Karpas-422 (cell line): ENCODE data around the gene ERO1B. TPM values are rescaled to one million over a fixed set of nuclear protein-coding genes. Genes with fewer than 3 reads are reported as not detected.
"Not testable (repeated sequence)": the region's sequence is repeated elsewhere in the genome, so short reads cannot be mapped to it uniquely, and the experiment has no call there.

ENCODE experiments used
- DNase-seq: peaks from one replicate; pipeline ENCODE4 v3.0.0-alpha.2; 2015
- H2AFZ ChIP-seq: fragments of 200-600 bp; sonication (generic); 2 replicates; pipeline ENCODE4 v1.6.1; 2014; ENCODE audit warnings: antibody characterized with exemption, low read length, mixed read lengths
- H3K27ac ChIP-seq: fragments of 200-600 bp; sonication (generic); 2 replicates; pipeline ENCODE4 v1.5.1; 2014; ENCODE audit warnings: mild to moderate bottlenecking, low read length, moderate library complexity
- H3K27me3 ChIP-seq: fragments of 200-600 bp; sonication (generic); 2 replicates; pipeline ENCODE4 v1.6.1; 2014; ENCODE audit warnings: low read length, mixed read lengths
- H3K36me3 ChIP-seq: fragments of 200-600 bp; sonication (generic); 2 replicates; pipeline ENCODE4 v1.6.1; 2014; ENCODE audit warnings: low read length, mixed read lengths; ENCODE audit not compliant: insufficient read depth
- H3K4me1 ChIP-seq: fragments of 200-600 bp; sonication (generic); 2 replicates; pipeline ENCODE4 v1.6.1; 2014; ENCODE audit warnings: mild to moderate bottlenecking, low read length, mixed read lengths
- H3K4me2 ChIP-seq: fragments of 200-600 bp; sonication (generic); 2 replicates; pipeline ENCODE4 v1.6.1; 2014; ENCODE audit warnings: low read length, low read depth, mild to moderate bottlenecking; ENCODE audit not compliant: poor library complexity, severe bottlenecking
- H3K4me3 ChIP-seq: fragments of 200-600 bp; sonication (generic); 2 replicates; pipeline ENCODE4 v1.5.1; 2014; ENCODE audit warnings: mild to moderate bottlenecking, antibody characterized with exemption, low read length, mixed read lengths
- H3K79me2 ChIP-seq: fragments of 200-600 bp; sonication (generic); 2 replicates; pipeline ENCODE4 v1.6.1; 2014; ENCODE audit warnings: mild to moderate bottlenecking, low read length, mixed read lengths
- H3K9ac ChIP-seq: fragments of 200-600 bp; sonication (generic); 2 replicates; pipeline ENCODE4 v1.6.0; 2014; ENCODE audit warnings: low read length
- H3K9me2 ChIP-seq: fragments of 200-600 bp; sonication (generic), shearing (Covaris generic); replicated peaks from 2 replicates; pipeline ENCODE4 v1.6.0; 2014; ENCODE audit warnings: mild to moderate bottlenecking, low read length, moderate library complexity; ENCODE audit not compliant: insufficient read depth
- H3K9me3 ChIP-seq: fragments of 300-700, 200-600 bp; sonication (generic); 2 replicates; pipeline ENCODE4 v1.6.1; 2014; ENCODE audit warnings: low read length, mixed read lengths
- H4K20me1 ChIP-seq: fragments of 200-600 bp; sonication (generic); 2 replicates; pipeline ENCODE4 v1.6.1; 2014; ENCODE audit warnings: mild to moderate bottlenecking, antibody characterized with exemption, low read length, low read depth; ENCODE audit not compliant: insufficient read depth
- total RNA-seq: library from RNA; depleted of rRNA; stranded (reverse); fragments of >200 nt; shearing (Covaris generic); gene quantifications from 2 replicates; pipeline ENCODE4 v1.2.3, GENCODE V29; 2014; ENCODE audit warnings: low replicate concordance; rRNA removed

The ERO1B gene, protein sequence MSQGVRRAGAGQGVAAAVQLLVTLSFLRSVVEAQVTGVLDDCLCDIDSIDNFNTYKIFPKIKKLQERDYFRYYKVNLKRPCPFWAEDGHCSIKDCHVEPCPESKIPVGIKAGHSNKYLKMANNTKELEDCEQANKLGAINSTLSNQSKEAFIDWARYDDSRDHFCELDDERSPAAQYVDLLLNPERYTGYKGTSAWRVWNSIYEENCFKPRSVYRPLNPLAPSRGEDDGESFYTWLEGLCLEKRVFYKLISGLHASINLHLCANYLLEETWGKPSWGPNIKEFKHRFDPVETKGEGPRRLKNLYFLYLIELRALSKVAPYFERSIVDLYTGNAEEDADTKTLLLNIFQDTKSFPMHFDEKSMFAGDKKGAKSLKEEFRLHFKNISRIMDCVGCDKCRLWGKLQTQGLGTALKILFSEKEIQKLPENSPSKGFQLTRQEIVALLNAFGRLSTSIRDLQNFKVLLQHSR
- total RNA-seq, result 0.76 and 0.82 TPM in 2 replicates

DNA sequence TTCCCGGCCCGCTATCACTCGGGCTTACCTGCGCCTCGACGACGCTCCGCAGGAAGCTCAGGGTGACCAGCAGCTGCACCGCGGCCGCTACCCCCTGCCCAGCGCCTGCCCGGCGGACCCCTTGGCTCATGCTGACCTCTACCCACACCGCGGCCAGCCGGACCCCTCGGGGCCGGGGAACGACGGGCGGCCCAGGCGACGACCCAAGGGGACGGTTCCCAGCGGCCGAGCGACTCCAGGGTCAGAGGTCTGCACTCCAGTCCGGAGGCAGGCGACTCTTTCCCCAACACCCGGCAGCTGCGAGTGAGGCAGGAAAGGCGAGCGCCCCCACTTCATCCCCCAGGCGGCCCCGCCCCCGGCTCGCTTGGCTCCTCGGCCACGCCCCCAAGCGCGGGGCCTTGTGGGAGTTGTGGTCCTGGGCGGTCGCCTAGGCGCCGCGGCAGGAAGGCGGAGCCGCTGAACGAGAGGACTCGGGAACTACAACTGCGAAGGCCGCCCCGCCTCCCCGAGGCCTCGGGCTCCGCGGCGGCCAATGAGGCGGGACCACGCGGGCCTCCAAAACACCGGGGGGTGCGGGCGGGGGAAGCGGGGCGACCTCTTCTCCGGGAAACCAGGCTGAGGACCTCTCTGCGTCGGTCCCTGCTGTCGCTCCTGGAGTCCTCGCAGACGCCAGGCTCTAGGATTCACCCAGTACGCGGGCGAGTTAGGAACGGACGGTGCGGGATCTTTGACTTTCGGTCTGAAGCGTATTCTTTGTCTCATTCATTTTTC is at the start of gene ERO1B:
TSS of gene ERO1B (minus strand) at position 305 of the 771 bp plus-strand sequence. CDS start at position 130, 175 bp downstream.
- Histone ChIP-seq H3K4me3 (peak within 1 kb of the TSS; percentile 66), H3K9me2 (no peaks in the 10 kb centered on the region), H2AFZ (peak within 1 kb of the TSS; percentile 98; the same call in 1 of the 2 replicates), H3K79me2 (no peaks in the 10 kb centered on the region), H3K9me3 (no peaks in the 10 kb centered on the region), H3K9ac (peak within 1 kb of the TSS; percentile 55), H3K36me3 (no peaks in the 10 kb centered on the region), H3K27ac (no peak within 1 kb of the TSS), H4K20me1 (no peaks in the 10 kb centered on the region), H3K4me1 (peaks cover 42% of the 10 kb centered on the region), H3K27me3 (no peaks in the 10 kb centered on the region), H3K4me2 (peak within 1 kb of the TSS; percentile 73)
- peak; percentile 97 for DNase-seq

DNA sequence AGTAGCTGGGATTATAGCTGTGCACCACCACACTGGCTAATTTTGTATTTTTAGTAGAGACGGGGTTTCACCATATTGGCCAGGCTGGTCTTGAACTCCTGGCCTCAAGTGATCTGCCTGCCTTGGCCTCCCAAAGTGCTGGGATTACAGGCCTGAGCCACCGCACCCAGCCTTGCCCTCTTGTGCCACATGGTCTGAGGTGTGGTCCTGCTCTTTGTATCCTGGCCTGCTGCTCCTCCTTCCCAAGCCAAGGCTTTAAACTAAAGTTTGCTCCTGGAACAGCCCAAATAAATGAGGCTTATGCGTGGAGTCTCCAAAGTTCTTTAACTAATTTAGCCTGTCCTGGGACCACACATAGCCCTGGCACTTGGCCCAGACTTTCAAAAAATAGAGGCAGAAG is 49.7 kb upstream of the ERO1B start:
- not testable (repeated sequence) for DNase-seq, H3K27ac ChIP-seq, H3K27me3 ChIP-seq, H3K79me2 ChIP-seq, H3K4me2 ChIP-seq, H3K4me1 ChIP-seq, H2AFZ ChIP-seq, H3K36me3 ChIP-seq, H3K9me2 ChIP-seq, H3K4me3 ChIP-seq, H4K20me1 ChIP-seq, H3K9ac ChIP-seq, H3K9me3 ChIP-seq

DNA sequence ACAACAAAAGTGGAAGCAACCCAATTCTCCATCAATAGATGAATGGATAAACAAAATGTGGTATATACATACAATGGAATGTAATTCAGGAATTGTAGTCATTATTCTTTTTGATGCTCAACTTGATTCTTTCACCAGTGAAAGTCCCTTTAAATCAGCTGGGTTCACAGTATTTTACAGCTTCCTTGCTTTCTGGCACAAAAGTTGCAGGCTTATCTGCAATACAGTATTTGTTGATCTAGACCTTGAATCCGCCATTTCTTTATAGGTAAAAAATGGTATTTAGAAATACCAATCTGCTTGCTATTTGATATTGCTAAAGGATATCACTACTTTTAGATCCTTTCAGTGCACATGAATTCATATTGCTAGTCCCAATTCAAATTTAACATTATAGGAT is 44.7 kb upstream of the ERO1B start:
- no peak overlapping the region for H2AFZ ChIP-seq
- DNase-seq, result no peak
- H3K4me3 ChIP-seq, result no peak overlapping the region
- no peaks in the 10 kb centered on the region for H3K9me2 ChIP-seq
- no peaks in the 10 kb centered on the region for H3K27me3 ChIP-seq
- no peaks in the 10 kb centered on the region for H4K20me1 ChIP-seq
- H3K4me1 ChIP-seq, result no peaks in the 10 kb centered on the region
- no peak overlapping the region for H3K27ac ChIP-seq
- H3K9me3 ChIP-seq, result peaks cover 6% of the 10 kb centered on the region
- no peak overlapping the region for H3K9ac ChIP-seq
- H3K4me2 ChIP-seq, result no peak overlapping the region
- no peaks in the 10 kb centered on the region for H3K36me3 ChIP-seq
- H3K79me2 ChIP-seq, result no peaks in the 10 kb centered on the region

- Histone ChIP-seq H3K4me3 (no peak overlapping the region), H3K27ac (no peak overlapping the region), H3K9me2 (no peaks in the 10 kb centered on the region), H3K4me2 (no peak overlapping the region), H3K36me3 (no peaks in the 10 kb centered on the region), H3K27me3 (no peaks in the 10 kb centered on the region), H3K9ac (no peak overlapping the region), H2AFZ (no peak overlapping the region; the same call in 1 of the 2 replicates), H4K20me1 (no peaks in the 10 kb centered on the region), H3K79me2 (no peaks in the 10 kb centered on the region), H3K4me1 (no peaks in the 10 kb centered on the region), H3K9me3 (peaks cover 6% of the 10 kb centered on the region)
- no peak for DNase-seq
These were observed 43.8 kb upstream of the ERO1B start for GRCh38 chr1:236325567-236325966.

DNA sequence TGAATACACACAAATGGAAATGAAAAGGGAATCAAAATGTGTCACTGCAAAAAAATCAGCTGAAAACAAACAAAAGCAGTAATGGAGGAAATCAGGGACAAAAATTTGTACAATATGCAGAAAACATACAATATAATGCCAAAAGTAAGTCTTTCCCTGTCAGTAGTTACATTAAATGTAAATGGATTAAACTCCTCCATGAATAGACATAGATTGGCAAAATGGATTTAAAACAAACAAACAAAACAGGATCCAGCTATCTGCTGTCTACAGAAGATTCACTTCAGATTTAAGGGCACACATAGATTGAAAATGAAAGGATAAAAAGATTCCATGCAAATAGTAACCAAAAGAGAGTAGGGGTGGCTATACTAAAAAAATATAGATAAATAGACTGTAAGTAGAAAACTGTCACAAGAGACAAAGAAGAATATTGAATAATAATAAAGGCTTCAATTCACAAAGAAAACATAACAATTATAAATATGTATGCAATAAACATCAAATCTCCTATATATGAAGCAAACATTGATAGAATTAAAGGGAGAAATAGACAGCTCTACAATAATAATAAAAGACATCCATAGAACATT is 42.2 kb upstream of the ERO1B start:
- no peaks in the 10 kb centered on the region for H3K9me2 ChIP-seq
- H2AFZ ChIP-seq, result no peak overlapping the region
- H3K27me3 ChIP-seq, result no peaks in the 10 kb centered on the region
- no peaks in the 10 kb centered on the region for H3K79me2 ChIP-seq
- no peak overlapping the region for H3K27ac ChIP-seq
- H3K4me2 ChIP-seq, result no peak overlapping the region
- H3K4me1 ChIP-seq, result no peaks in the 10 kb centered on the region
- no peaks in the 10 kb centered on the region for H4K20me1 ChIP-seq
- H3K9me3 ChIP-seq, result peaks cover 6% of the 10 kb centered on the region
- no peak overlapping the region for H3K9ac ChIP-seq
- no peaks in the 10 kb centered on the region for H3K36me3 ChIP-seq
- H3K4me3 ChIP-seq, result no peak overlapping the region
- DNase-seq, result no peak

DNA sequence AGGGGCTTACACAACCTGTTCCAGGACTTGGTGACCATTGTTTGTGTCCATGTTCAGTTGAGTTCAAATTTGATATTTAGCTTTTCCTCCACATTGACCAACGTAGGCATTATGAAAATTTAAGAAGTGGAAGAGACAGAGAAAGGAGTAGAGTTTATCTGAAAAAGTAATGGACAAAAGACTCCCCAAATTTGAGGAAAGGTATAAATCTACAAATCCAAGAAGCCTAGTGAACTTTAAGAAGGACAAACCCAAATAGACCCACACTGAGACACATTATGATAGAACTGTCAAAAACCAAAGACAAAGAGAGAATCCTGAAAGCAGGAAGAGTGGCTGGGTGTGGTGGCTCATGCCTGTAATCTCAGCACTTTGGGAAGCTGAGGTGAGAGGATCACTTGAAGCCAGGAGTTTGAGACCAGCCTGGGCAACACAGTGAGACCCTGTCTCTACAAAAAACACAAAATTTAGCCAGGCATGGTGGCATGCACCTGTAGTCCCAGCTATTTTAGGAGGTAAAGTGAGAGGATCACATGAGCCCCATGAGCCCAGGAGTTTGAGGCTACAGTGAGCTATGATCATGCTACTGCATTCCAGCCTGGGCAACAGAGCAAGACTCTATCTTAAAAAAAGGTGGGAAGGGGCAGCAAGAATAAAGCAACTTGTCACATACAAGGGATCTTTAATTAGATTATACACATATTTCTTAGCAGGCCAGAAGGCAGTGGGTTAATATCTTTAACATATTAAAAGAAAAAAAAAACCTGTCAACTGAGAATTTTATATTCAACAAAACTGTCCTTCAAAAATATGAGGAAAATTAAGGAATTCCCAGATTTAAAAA is 41.0 kb upstream of the ERO1B start:
- Histone ChIP-seq H3K4me2 (no peak overlapping the region), H3K36me3 (no peaks in the 10 kb centered on the region), H3K9me2 (no peaks in the 10 kb centered on the region), H3K79me2 (no peaks in the 10 kb centered on the region), H3K4me1 (no peaks in the 10 kb centered on the region), H3K4me3 (no peak overlapping the region), H2AFZ (no peak overlapping the region), H3K27me3 (no peaks in the 10 kb centered on the region), H4K20me1 (no peaks in the 10 kb centered on the region), H3K9me3 (peaks cover 6% of the 10 kb centered on the region), H3K27ac (no peak overlapping the region), H3K9ac (no peak overlapping the region)
- DNase-seq, result no peak

DNA sequence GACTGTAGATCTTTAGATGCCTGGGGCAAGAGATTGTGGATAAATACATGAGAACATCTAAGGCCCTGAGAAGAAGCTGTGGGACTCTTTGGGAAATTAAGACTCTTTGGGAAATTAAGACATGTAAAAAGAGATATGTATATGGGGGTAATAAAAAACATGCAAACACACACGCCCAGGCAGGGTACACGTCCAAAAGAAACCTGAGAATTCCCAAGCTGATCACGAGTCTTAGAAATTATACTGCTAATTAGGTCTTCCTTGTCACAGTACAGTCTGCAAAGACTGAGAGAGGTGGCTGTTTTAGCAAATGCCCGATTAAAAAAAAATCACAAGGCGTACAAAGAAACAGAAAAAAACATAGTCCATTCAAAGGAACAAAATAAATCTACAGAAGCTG is 39.3 kb upstream of the ERO1B start:
- H3K79me2 ChIP-seq, result no peaks in the 10 kb centered on the region
- no peak overlapping the region for H2AFZ ChIP-seq
- H3K4me1 ChIP-seq, result no peaks in the 10 kb centered on the region
- DNase-seq, result no peak
- no peak overlapping the region for H3K4me3 ChIP-seq
- no peaks in the 10 kb centered on the region for H3K27me3 ChIP-seq
- no peaks in the 10 kb centered on the region for H4K20me1 ChIP-seq
- no peaks in the 10 kb centered on the region for H3K9me2 ChIP-seq
- H3K36me3 ChIP-seq, result no peaks in the 10 kb centered on the region
- H3K9me3 ChIP-seq, result peaks cover 6% of the 10 kb centered on the region
- no peak overlapping the region for H3K4me2 ChIP-seq
- H3K9ac ChIP-seq, result no peak overlapping the region
- H3K27ac ChIP-seq, result no peak overlapping the region
